ENCODE results near the gene TSHR. TPM values are rescaled to one million over a fixed set of nuclear protein-coding genes. Genes with fewer than 3 reads are reported as not detected.

TSHR gene
- total RNA-seq, 3 donors from 2014 or later (not counting 1 experiment from before 2014, with no cell fraction given), result 0.80 TPM; not detected in 2

DNA sequence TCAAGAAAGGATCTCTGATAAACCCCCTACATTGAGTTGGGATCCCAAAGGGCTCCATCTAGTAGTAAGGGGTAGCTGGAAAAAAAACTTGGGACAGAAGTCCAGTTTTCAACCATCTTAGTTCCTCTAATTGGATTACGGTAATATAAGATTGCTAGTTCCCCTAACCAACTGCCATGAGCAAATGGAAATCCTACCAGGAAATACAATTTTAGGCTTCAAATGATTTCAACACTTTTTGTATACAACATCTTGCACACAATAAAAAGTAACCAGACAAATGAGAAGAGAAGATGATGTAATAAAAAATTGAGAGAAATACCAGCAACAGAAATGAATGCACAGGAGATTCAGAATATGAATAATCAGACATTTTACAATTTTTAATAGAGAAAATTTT, 73.0 kb downstream of the TSHR start:
- intact Hi-C loops (cut with micrococcal nuclease), result no loop called here
- Mint-ChIP-seq H3K4me1 (no peaks in the 10 kb centered on the region), H3K4me3 (no peak overlapping the region), H3K27me3 (ENCODE audit: low read depth in 2 of 2) (peaks cover 11 to 23% of the 10 kb centered on the region in 2 donors), H3K27ac (no peak overlapping the region), H3K9me3 (no peaks in the 10 kb centered on the region), H3K36me3 (no peaks in the 10 kb centered on the region)
- no peaks in the 10 kb centered on the region for H3K9me3 ChIP-seq (ENCODE audit: control insufficient read depth, insufficient read depth, low read length)
- ATAC-seq, result no peak
- H3K4me3 ChIP-seq (ENCODE audit: low read length), result no peak overlapping the region
- WGBS (ENCODE audit: insufficient coverage), result 100% methylated on average over 1 of the region's 1 CpG
- no peaks in the 10 kb centered on the region for H3K27me3 ChIP-seq (ENCODE audit: control insufficient read depth, insufficient read depth, low read length)
- no peak for TF ChIP-seq CTCF (IDR thresholded peaks at IDR 0.05)
- H3K36me3 ChIP-seq (ENCODE audit: control insufficient read depth, insufficient read depth, low read length), result no peaks in the 10 kb centered on the region
- H3K27ac ChIP-seq (ENCODE audit: low read length), result no peak overlapping the region
- no peaks in the 10 kb centered on the region for H3K4me1 ChIP-seq (ENCODE audit: control insufficient read depth, insufficient read depth, low read length)
- DNase-seq, result no peak

DNA sequence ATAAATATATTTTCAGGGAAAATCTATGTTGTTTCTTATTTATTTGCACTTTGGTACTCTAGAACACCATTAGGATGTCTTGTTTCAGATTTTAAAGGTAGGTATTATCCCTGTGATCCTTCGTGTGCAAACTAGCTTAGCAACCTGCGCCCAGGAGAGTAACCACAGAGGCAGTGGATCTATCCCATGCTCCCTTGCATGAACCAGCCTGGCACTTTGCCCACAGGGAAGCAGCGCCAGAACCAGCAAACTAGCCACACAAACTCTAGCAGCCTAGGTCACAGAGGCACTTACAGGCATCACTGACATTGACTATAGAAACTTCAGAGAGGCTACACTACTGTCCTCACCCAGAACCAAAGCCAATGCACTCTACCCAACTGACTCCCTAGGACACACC, 76.1 kb downstream of the TSHR start:
- Histone ChIP-seq H3K9me3 (ENCODE audit: control insufficient read depth, insufficient read depth, low read length) (peaks cover 3% of the 10 kb centered on the region), H3K27ac (ENCODE audit: low read length) (no peak overlapping the region), H3K4me3 (ENCODE audit: low read length) (no peak overlapping the region), H3K36me3 (ENCODE audit: control insufficient read depth, insufficient read depth, low read length) (no peaks in the 10 kb centered on the region), H3K4me1 (ENCODE audit: control insufficient read depth, insufficient read depth, low read length) (no peaks in the 10 kb centered on the region), H3K27me3 (ENCODE audit: control insufficient read depth, insufficient read depth, low read length) (no peaks in the 10 kb centered on the region)
- H3K4me3 Mint-ChIP-seq, result no peak overlapping the region
- no peak for DNase-seq
- H3K27me3 Mint-ChIP-seq (ENCODE audit: low read depth in 2 of 2), result peaks cover 11 to 19% of the 10 kb centered on the region in 2 donors
- no peak for ATAC-seq
- H3K4me1 Mint-ChIP-seq, result no peaks in the 10 kb centered on the region
- H3K27ac Mint-ChIP-seq, result no peak overlapping the region
- peaks cover 0 to 5% of the 10 kb centered on the region in 2 donors for H3K9me3 Mint-ChIP-seq
- H3K36me3 Mint-ChIP-seq, result peaks cover 7% of the 10 kb centered on the region
- TF ChIP-seq CTCF (IDR thresholded peaks at IDR 0.05), result no peak
- 61% methylated on average over 3 of the region's 3 CpGs for WGBS (ENCODE audit: insufficient coverage)
- intact Hi-C loops (cut with micrococcal nuclease), result no loop called here

GRCh38 chr14:81033698-81034240, 78.3 kb downstream of the TSHR start:
- Histone ChIP-seq H3K9me3 (ENCODE audit: control insufficient read depth, insufficient read depth, low read length) (peaks cover 3% of the 10 kb centered on the region), H3K4me1 (ENCODE audit: control insufficient read depth, insufficient read depth, low read length) (no peaks in the 10 kb centered on the region), H3K27ac (ENCODE audit: low read length) (no peak overlapping the region), H3K4me3 (ENCODE audit: low read length) (no peak overlapping the region), H3K36me3 (ENCODE audit: control insufficient read depth, insufficient read depth, low read length) (no peaks in the 10 kb centered on the region), H3K27me3 (ENCODE audit: control insufficient read depth, insufficient read depth, low read length) (no peaks in the 10 kb centered on the region)
- Mint-ChIP-seq H3K9me3 (peaks cover 0 to 8% of the 10 kb centered on the region in 2 donors), H3K36me3 (peaks cover 7% of the 10 kb centered on the region), H3K27me3 (ENCODE audit: low read depth in 2 of 2) (peaks cover 8 to 14% of the 10 kb centered on the region in 2 donors), H3K4me3 (no peak overlapping the region), H3K27ac (no peak overlapping the region), H3K4me1 (no peaks in the 10 kb centered on the region)
- TF ChIP-seq CTCF (IDR thresholded peaks at IDR 0.05), result no peak
- DNase-seq, result no peak
- ATAC-seq, result peak in 1 of 3 donors; percentile 53
- intact Hi-C loops (cut with micrococcal nuclease), result no loop called here
- 0% methylated on average over 1 of the region's 1 CpG for WGBS (ENCODE audit: insufficient coverage)

DNA sequence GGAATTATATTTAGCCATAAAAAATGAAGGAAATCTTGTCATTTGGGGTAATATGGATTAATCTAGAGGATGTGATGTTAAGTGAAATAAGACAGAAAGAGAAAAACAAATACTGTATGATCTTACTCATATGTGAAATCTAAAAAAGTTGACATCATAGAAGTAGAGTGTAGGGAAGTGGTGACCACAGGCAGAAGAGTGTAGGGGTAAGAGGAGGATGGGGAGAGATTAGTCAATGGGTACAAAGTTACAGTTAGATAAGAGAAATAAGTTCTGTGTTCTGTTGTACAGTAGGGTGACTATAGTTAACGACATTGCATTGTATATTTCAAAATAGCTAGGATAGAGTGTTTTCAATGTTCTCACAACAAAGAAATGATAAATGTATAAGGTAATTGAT, 87.0 kb downstream of the TSHR start:
- no peaks in the 10 kb centered on the region for H3K27me3 ChIP-seq (ENCODE audit: control insufficient read depth, insufficient read depth, low read length)
- intact Hi-C loops (cut with micrococcal nuclease), result no loop called here
- no peak for DNase-seq
- no peak overlapping the region for H3K27ac ChIP-seq (ENCODE audit: low read length)
- Mint-ChIP-seq H3K4me3 (no peak overlapping the region), H3K27me3 (ENCODE audit: low read depth in 2 of 2) (peaks cover 9 to 10% of the 10 kb centered on the region in 2 donors), H3K27ac (no peak overlapping the region), H3K9me3 (peaks cover 3 to 7% of the 10 kb centered on the region in 2 donors), H3K36me3 (no peaks in the 10 kb centered on the region), H3K4me1 (no peaks in the 10 kb centered on the region)
- H3K36me3 ChIP-seq (ENCODE audit: control insufficient read depth, insufficient read depth, low read length), result no peaks in the 10 kb centered on the region
- H3K4me3 ChIP-seq (ENCODE audit: low read length), result no peak overlapping the region
- no peaks in the 10 kb centered on the region for H3K9me3 ChIP-seq (ENCODE audit: control insufficient read depth, insufficient read depth, low read length)
- WGBS (ENCODE audit: insufficient coverage), result 100% methylated on average over 1 of the region's 1 CpG
- ATAC-seq, result peak in 1 of 3 donors; percentile 59
- H3K4me1 ChIP-seq (ENCODE audit: control insufficient read depth, insufficient read depth, low read length), result no peaks in the 10 kb centered on the region
- TF ChIP-seq CTCF (IDR thresholded peaks at IDR 0.05), result no peak
